ENCODE measurements around the gene C19orf18.
A peak's percentile ranks its signal among the peaks of the same experiment; 100 is the strongest.
"Not testable (repeated sequence)": the region's sequence is repeated elsewhere in the genome, so short reads cannot be mapped to it uniquely, and the experiment has no call there.

The C19orf18 gene

DNA sequence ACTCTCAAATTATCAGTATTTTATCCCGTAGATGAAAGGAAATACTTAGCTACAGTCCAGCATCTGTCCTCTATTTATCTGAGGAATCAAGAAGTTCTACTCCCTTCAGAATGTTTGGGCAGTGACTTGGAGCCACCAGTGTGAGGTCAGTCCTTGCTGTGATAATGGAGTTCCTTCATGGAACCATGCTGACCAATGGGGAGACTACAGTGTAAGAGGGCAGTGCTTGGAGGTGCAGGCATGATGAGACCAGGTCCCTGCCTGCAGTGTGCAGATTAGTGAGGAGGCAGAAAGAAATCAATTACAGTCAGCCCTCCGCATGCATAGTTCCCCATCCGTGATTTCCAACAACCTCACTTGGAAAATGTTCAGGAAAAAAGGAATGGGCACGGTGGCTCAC is at the start of gene C19orf18:
Gene C19orf18, minus strand, starts transcription at position 101 of the 400 bp plus-strand sequence. CDS start 102 bp downstream, outside the sequence.
- DNase-seq = no peak

DNA sequence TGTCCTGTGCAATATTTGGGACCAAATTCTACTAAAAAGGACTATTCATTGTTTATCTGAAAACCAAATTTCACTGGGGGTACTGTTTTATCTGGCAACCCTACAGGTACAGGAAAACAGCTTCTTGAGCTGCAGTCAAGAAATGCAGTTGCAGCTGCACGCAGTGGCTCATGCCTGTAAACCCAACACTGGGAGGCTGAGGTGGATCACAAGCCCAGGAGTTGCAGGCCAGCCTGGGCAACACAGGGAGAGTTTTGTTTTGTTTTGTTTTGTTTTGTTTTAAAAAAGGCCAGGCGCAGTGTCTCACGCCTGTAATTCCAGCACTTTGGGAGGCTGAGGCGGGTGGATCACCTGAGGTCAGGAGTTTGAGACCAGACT is 47.9 kb upstream of the C19orf18 start:
- no peak for DNase-seq

DNA sequence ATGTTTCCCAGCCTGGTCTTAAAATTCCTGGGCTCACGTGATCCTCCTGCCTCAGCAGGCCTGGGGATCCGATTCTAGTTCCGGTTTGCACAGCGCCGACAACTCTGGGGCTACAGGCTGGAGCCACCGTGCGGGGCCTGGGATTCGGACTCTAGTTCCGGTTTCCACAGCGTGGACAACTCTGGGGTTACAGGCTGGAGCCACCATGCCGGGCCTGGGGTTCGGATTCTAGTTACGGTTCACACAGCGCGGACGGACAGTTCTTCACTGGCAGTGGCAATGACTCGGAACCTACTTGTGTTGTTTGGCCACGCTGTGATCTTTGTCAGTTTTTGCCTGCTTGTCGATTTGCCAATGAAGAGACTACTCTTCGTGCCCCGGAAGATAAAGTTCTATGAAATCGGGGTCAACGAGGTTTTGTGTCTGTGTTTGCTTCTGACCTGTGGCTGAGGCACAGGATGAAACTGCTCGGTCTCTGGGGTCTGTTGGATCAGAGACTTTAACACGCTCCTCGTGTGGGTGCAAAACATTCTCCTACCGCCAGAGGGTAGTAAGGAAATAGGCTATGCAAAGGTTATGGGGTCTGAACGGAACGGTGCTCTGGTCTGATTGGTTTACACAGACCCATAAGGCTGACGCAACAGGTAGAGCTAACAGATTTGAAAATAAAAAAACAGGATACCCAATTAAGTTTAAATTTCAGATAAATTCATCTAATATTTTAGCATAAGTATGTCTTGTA is 47.4 kb upstream of the C19orf18 start:
- no peak for DNase-seq

DNA sequence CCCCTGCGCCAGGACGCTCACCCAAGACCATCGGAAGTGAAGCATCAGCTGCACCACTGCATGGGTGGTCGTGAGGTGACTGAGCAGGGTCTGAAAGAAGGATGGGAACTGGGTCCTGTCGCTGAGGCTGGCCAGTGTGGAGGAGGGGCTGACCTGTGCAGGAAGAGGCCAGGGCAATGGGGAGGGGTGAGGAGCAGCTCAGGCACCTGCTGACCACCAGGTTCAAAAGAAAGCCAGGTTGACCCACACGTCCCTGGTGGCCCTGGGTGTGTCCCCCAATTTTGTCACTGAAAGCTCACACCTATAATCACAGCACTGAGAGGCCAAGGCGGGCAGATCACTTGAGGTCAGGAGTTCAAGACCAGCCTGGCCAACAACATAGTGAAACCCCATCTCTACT is 45.8 kb upstream of the C19orf18 start:
- DNase-seq = no peak

DNA sequence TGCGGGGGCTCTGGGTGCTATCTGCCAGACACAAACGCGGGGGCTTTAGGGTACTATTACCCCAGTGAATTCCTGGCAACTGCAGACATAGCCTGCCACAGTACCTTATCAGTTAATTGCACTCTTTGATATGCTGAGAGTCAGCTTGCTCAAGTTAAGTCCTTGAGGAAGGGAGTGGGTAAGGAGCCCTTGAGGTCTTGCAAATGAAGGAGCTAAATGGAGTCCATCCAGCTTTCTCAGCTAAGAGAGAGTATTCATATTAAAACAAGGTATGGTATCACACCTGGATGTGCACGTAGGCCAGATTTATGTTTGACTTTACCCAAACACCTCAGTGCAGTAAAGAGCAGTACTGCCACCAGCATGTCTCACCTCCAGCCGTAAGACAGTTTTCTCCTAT is 39.8 kb upstream of the C19orf18 start:
- DNase-seq = no peak

GRCh38 chr19:58010507-58010906 is 36.2 kb upstream of the C19orf18 start:
- no peak for DNase-seq

- peak; percentile 82 for DNase-seq
Measured at GRCh38 chr19:58009666-58010301, 35.5 kb upstream of the C19orf18 start.

GRCh38 chr19:58009301-58009665 is 34.9 kb upstream of the C19orf18 start:
- no peak for DNase-seq

- DNase-seq = not testable (repeated sequence)
Measured at GRCh38 chr19:58008877-58009276, 34.5 kb upstream of the C19orf18 start.

- DNase-seq = no peak
Measured at GRCh38 chr19:58007285-58007684, 33.0 kb upstream of the C19orf18 start.

DNA sequence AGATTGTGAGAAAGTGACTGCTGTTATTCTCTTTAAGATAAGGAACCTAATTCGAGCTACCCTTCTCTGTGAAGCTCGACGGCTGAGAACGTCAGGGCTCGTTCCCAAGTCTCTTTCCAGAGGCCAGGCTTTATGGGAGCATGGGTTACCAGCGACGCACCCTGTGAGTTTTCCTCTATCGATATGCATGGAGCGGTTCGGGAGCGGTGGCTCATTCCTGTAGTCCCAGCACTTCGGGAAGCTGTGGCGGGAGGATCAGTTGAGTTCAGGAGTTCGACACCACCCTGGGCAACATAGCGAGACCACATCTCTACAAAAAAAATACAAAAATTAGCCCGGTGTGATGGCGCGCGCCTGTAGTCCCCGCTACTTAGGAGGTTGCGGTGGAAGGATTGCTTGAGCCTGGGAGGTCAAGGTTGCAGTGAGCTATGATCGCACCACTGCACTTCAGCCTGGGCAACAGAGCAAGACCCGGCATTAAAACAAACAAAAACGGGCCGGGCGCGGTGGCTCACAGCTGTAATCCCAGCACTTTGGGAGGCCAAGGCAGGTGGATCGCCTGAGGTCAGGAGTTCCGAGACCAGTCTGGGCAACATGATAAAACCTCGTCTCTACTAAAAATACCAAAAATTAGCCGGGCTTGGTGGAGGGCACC is 29.0 kb upstream of the C19orf18 start:
- DNase-seq = no peak

DNA sequence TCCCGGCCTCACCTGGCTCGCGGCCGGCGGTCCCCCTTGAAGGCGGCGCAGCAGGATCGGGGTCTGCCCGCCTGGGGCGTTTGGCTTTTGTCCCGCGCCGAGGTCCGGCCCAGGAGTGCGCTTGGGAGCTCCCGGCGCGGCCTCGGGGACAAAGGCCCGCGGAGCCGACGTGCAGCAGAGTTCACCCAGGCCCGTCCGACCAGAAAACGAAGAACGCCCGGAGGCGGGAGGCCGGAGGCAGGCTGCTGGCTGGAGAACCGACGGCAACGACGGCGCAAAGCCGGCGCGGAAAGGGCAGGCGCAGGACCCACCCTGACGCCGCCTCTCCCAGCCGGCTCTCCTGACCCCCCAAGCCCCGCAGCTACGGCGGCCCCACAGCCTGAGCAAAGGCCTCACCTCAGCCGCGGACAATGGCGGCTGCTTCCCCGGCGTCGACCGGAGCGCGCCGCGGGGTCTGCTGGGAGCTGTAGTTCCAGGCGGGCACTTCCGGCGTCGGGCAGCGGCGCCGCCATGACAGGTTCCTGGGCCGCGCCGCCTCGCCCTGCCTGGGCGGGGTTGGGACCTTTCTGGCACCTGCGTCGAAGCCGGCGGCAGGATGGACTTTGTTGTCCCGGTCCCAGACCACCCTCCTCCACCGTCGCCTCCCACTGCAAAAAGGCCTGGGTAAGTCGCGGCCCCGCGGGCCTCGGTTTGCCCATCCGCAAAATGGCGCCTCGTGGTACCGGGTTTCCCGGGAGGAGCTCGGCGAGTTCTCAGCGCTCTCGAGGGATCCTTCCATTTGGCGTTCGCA is 28.2 kb upstream of the C19orf18 start, which contains the start of gene ZNF606:
Gene ZNF606, minus strand, starts transcription at position 437 of the 790 bp plus-strand sequence. CDS start 1,501 bp downstream, outside the sequence.
- DNase-seq = peak; percentile 88

DNA sequence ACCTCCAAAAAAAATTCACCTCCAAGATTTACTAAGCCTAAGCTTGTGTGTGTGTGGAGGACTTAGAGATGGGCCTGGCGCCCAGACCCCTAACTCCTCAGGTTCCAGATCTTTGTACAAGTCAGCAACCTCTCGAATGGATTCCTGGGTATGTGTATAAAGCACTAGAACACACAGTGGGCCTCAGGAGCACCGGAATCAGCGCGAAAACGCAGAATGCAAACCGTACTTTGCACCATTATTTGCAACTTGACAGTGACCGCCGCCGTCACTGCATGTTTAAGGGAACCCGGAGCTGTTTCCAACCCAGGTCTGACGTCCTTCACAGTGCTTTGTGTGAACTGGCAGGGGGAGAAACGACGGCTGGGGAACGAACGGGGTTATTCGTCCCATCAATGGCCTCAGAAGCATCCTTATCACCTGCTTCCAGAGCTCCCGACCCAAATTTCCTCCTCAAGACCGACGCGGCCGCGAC is 27.6 kb upstream of the C19orf18 start:
- no peak for DNase-seq

- no peak for DNase-seq
Measured at GRCh38 chr19:58000677-58001076, 26.3 kb upstream of the C19orf18 start.

DNA sequence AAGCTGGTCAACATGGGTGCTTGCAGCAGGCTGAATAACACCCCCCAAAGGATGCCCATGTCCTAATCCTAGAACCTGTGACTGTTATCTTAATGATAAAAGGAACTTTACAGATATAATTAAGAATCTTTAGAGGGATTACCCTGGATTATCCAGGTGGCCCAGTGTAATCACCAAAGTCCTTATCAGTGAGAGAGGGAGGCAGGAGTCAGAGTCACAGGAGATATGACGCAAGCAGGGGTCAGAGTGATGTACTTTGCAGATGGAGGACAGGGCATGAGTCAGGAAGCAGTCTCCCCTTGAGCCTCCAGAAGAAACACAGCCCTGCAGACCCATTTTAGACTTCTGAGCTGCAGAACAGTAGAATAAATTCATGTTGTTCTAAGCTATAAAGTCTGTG is 18.5 kb upstream of the C19orf18 start:
- no peak for DNase-seq

DNA sequence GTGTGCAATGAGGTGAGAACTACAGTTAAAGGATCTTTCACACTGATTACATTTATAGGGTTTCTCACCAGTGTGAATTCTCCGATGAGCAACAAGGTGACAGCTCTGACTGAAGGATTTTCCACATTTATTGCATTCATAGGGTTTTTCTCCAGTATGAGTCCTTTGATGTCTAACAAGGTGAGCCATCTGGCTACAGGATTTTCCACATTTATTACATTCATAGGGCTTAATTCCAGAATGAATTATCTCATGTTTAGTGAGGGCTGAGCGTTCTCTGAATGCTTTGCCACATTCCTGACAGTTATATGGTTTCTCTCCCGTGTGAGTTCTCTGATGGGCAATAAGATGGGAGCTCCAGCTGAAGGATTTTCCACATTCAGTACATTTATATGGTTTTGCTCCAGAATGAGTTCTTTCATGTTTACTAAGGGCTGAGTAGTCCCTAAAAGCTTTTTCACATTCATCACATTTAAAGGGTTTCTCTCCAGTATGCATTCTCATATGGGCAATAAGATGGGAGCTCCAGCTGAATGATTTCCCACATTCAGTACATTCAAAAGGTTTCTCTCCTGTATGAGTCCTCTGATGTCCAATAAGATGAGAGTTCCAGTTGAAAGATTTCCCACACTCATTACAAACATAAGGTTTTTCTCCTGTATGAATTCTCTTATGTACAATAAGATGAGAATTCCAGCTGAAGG is 4.4 kb upstream of the C19orf18 start:
- no peak for DNase-seq

- no peak for DNase-seq
Measured at GRCh38 chr19:57964761-57965160, 9.6 kb downstream of the C19orf18 start.

DNA sequence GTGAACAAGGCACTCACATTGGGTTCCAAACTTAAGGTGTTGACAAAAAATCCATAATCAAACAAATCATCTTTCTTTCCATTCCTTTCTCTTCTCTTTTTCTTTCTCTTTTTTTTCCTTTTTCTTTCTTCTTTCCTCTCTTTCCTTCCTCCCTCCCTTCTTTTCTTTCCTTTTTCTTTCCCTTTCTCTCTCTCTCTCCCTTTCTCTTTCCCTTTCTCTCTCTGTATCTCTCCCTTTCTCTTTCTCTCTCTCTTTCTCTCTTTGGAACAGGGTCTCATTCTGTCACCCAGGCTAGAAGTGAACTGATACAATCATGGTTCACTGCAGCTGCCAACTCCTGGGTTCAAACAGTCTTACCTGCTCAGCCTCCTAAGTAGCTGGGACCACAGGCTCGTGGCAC is 12.5 kb downstream of the C19orf18 start:
- no peak for DNase-seq

- DNase-seq = no peak
Measured at GRCh38 chr19:57954996-57955395, 19.3 kb downstream of the C19orf18 start.

DNA sequence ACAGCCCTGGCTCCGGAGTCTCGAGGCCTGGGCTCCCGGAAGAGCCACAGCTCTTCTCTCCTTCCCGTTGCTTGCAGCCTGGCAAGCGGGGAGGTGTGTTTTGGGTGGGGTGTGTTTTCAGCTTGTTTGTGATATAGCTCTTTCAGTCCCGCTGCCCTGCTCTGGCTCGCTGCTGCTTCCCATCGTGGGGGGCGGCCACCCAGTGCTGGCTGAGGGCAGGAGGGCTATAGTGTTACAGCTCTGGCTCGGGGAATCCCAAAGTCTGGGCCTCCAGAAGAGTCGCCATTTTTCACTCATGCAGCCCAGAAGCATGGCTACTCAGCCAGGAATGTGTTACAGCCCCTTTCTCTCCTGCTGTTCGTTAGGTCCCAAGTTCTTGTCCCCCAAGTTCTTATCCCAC is 24.6 kb downstream of the C19orf18 start:
- DNase-seq = no peak

DNA sequence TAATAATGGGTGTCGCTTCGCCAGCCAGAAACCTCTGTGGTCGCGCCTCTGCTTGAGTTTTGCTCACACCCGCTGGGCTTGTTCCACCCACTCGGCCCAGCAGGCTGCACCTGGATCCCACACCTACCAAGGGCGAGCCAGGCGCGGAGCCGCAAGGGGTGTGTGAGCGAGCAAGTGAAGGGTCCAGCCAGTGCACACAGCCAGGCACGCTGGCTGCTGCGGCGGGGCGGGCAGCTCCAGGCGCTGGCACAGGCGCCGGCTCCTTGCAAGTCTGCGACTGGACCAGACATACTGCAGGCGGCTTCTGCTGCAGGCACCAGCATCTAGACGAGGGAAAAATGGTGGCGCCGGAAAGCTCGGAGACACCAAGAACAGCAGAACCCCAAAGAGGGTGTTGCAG is 25.0 kb downstream of the C19orf18 start:
- no peak for DNase-seq

DNA sequence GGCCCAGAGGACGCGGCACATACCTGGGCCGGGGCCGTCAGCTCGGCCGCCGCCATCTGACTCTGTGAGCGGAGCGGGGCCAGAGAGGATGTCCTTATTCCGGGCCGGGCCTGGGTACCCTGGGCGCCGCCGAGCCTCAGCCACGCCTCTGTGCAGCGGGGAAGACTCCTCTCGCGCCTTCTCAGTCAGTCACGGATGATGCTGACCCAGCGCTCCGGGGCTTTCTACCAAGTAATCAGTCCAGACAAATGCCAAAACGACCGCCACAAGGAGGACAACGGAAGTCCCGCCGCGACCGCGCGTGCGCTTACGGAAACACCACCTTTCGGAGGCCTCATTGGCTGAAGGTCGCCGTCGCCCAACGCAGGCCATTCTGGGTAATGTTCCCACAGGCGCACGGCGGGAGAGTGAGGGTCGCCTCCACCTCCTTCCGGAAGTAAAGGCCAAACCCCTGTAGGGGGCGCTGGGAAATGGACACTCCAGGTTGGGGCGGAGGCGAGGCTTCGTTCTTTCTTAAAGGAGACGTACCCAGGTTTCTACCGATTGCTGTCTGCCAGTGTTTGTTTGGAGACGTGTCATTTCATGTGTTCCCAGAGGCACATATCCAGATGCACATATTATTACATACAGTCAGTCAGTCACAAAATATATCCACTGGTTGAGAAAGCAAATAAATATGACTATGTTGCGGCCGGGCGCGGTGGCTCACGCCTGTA is 26.8 kb downstream of the C19orf18 start, which contains the start of gene ZNF256:
Gene ZNF256, minus strand, starts transcription at position 288 of the 716 bp plus-strand sequence. Its CDS starts 232 bp downstream, at position 56.
- peak; percentile 98 for DNase-seq

Data from islet precursor cell (in vitro differentiated cells).